Measurements from ENCODE around the gene AGPAT3. TPM values are rescaled to one million over a fixed set of nuclear protein-coding genes. Genes with fewer than 3 reads are reported as not detected.

The AGPAT3 gene
- total RNA-seq, 1 donor from 2014 or later: 65.9 TPM

DNA sequence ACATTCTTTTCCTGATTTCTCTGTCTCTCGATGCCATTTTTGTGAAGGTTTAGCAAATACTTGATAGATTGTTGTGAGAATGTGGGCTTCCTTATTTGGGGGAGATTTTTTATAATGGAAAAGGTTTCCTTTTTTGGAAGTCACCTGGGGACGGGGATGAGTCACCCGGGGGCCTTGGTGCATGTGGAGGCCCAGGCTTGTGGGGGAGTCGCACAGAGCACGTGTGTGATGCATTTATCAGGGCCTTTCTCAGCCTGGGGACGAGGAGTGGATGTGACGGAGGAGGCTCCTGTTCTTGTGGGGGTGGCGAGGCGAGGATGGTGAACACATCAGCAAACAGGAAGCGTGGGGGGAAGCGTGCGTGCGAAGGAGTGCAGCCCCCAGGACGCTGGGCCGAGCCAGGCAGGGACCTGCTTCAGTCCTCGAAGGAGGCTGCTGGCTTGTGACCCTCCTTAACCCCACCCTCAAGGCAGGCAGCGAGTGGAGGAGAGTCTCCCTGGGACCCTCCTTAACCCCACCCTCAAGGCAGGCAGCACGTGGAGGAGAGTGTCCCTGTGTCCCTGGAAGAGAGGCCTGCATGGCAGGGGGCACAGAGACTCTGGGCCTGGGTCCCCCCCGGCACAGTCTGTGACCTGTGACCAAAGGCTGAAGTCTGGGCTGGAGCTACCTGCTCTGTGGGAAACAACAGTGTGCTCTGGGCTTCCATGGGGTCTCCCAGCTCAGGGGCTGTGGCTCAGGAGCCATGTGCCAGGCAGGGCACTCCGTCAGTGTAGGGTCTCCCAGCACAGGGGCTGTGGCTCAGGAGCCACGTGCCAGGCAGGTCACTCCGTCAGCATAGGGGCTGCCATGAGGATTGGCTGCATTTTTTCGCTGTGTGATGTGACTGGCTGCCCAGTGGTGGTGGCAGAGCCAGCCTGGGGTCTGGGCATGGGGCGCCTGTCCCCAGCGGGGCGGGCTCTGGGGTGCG is 57.2 kb downstream of the AGPAT3 start:
- H3K4me1 ChIP-seq: peaks cover 0 to 9% of the 10 kb centered on the region in 2 donors
- TF ChIP-seq, protein P1, sequence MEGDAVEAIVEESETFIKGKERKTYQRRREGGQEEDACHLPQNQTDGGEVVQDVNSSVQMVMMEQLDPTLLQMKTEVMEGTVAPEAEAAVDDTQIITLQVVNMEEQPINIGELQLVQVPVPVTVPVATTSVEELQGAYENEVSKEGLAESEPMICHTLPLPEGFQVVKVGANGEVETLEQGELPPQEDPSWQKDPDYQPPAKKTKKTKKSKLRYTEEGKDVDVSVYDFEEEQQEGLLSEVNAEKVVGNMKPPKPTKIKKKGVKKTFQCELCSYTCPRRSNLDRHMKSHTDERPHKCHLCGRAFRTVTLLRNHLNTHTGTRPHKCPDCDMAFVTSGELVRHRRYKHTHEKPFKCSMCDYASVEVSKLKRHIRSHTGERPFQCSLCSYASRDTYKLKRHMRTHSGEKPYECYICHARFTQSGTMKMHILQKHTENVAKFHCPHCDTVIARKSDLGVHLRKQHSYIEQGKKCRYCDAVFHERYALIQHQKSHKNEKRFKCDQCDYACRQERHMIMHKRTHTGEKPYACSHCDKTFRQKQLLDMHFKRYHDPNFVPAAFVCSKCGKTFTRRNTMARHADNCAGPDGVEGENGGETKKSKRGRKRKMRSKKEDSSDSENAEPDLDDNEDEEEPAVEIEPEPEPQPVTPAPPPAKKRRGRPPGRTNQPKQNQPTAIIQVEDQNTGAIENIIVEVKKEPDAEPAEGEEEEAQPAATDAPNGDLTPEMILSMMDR (IDR thresholded peaks at IDR 0.05): no peak
- no peak overlapping the region for H3K4me3 ChIP-seq
- intact Hi-C loops (cut with DNase I): no loop called here
- no peaks in the 10 kb centered on the region for H3K9me3 ChIP-seq
- H3K27ac ChIP-seq: no peak overlapping the region
- H3K27me3 ChIP-seq: no peaks in the 10 kb centered on the region
- DNase-seq (ENCODE audit: low spot score in 2 of 2): no peak
- no peaks in the 10 kb centered on the region for H3K36me3 ChIP-seq

DNA sequence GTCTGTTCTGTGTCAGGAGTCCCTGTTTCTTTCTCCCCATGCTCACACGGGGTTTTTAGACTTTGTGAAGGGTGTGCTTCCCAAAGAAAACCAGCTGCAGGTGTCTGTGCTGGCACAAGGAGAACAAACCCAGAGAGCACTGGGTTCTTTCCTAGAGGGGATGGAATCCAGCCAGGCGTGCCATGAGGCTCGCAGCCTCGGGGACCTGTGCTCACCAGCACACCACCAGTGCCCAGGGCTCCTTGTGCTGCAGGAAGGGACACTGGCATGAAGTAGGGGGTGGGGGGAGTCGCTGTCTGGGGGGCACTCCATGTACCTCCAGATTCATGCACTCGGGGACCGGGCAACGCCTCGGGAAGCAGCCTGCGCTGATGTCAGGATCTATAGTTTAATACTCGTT is 57.9 kb downstream of the AGPAT3 start:
- H3K36me3 ChIP-seq: no peaks in the 10 kb centered on the region
- H3K4me1 ChIP-seq: peaks cover 0 to 9% of the 10 kb centered on the region in 2 donors
- DNase-seq (ENCODE audit: low spot score in 2 of 2): no peak
- H3K4me3 ChIP-seq: no peak overlapping the region
- H3K27me3 ChIP-seq: no peaks in the 10 kb centered on the region
- TF ChIP-seq, protein P1 (IDR thresholded peaks at IDR 0.05): no peak
- intact Hi-C loops (cut with DNase I): no loop called here
- no peak overlapping the region for H3K27ac ChIP-seq
- H3K9me3 ChIP-seq: no peaks in the 10 kb centered on the region

DNA sequence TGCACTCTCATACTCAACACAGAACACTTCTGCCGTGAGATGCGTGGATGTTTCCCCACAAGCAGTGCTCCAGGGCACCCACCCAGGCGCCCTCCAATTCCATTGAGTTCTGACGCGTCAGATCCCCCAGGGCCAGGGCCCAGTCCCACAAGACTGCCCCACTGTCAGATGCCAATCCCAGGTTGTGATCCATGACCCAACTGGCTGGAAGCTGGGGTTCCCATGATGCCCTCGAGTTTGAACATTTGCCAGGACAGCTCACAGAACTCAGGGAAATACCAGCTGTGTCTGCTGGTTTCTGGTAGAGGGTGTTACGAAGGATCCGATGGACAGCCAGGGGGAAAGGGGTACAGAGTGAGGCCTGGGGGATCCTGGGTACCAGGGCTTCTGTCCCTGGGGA is 58.4 kb downstream of the AGPAT3 start:
- TF ChIP-seq, protein P1 (IDR thresholded peaks at IDR 0.05): no peak
- no peak for DNase-seq (ENCODE audit: low spot score in 2 of 2)
- Histone ChIP-seq H3K4me3 (no peak overlapping the region), H3K27me3 (no peaks in the 10 kb centered on the region), H3K27ac (no peak overlapping the region), H3K36me3 (no peaks in the 10 kb centered on the region), H3K4me1 (peaks cover 0 to 9% of the 10 kb centered on the region in 2 donors), H3K9me3 (no peaks in the 10 kb centered on the region)
- intact Hi-C loops (cut with DNase I): no loop called here

DNA sequence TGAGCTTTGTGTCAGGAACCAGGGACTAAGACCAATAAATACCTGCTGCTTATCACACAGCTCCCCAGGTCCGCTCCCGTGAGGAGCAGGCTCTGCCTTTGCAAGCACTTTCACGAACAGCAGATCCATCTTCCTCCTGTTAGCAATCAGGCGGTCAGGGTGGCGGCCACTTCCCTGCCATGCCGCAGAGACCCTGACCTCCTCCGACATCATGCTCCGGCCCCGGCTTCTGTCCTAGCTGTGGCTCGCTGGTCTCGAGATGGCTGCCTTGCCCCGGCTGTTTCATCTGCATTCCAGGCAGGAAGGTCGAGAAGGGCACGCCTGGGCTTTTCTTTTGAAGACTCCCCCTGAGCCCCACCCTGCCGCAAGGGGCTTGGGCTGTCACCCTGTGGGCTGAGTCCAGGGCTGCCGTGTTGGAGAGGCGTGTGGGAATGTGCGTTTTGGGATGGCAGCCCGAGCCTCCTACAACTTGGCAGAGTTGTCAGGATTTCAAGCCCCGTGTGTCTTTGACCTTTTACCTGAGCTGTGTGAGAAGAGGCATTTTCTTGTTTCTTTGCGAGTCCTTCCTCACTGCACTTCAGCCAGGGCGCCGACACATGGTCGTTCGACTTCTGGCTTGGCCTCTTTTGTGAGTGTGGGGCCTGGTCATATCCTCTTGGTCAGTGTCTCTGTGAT is 59.5 kb downstream of the AGPAT3 start:
- H3K4me3 ChIP-seq: no peak overlapping the region
- no peaks in the 10 kb centered on the region for H3K9me3 ChIP-seq
- H3K27ac ChIP-seq: no peak overlapping the region
- H3K36me3 ChIP-seq: no peaks in the 10 kb centered on the region
- H3K4me1 ChIP-seq: peaks cover 0 to 9% of the 10 kb centered on the region in 2 donors
- TF ChIP-seq, protein P1 (IDR thresholded peaks at IDR 0.05): no peak
- no peaks in the 10 kb centered on the region for H3K27me3 ChIP-seq
- no peak for DNase-seq (ENCODE audit: low spot score in 2 of 2)
- intact Hi-C loops (cut with DNase I): no loop called here

DNA sequence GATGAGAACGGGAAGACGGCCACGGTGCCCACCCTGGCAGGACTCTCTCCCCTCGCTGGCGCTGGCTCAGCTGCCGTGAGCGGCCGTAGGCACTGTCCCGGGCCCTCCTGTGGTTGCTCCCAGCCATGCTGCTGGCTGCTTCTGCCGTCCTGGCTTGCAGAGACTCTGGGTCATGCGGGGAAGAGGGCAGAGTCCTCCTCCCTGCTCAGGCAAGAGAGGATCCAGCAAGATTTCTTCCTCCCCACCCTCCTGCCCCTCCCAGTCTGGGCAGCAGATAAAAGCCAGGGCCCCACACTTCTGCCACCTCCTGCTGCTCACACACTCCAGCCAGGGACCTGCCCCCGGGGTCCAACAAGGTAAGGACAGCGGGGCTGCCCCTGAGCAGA is 60.1 kb downstream of the AGPAT3 start:
- intact Hi-C loops (cut with DNase I): no loop called here
- no peak overlapping the region for H3K4me3 ChIP-seq
- no peak for DNase-seq (ENCODE audit: low spot score in 2 of 2)
- TF ChIP-seq, protein P1 (IDR thresholded peaks at IDR 0.05): no peak
- H3K36me3 ChIP-seq: no peaks in the 10 kb centered on the region
- H3K27ac ChIP-seq: no peak overlapping the region
- peaks cover 0 to 9% of the 10 kb centered on the region in 2 donors for H3K4me1 ChIP-seq
- no peaks in the 10 kb centered on the region for H3K9me3 ChIP-seq
- H3K27me3 ChIP-seq: no peaks in the 10 kb centered on the region

Measured in ascending aorta (tissue), 2 donors.